ENCODE data around the gene HIGD2A. TPM values are rescaled to one million over a fixed set of nuclear protein-coding genes. Genes with fewer than 3 reads are reported as not detected.

Gene HIGD2A
- total and polyA plus RNA-seq, 9 of the 15 experiments (the other 6 are each of a cell fraction or from before 2014, with no cell fraction given), result 94.7 to 264 (median 163) TPM

DNA sequence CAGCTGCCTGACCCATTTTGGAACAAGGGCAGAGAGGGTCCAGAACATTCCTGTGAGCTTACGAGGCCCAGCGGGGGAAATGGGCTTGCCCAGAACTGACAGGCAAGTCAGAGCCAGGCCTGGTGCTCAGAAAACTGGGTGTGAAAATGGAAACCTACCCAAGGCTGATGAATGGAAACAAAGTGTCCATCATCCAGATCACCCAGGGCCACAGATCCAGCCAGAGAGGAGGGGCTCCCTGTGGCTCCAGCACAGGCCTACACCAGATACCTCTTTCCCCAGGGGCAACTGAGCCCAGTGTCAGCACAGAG is 24.7 kb downstream of the HIGD2A start:
- Histone ChIP-seq H4K20me1 (replicated peaks; ENCODE audit: control insufficient read depth, insufficient read depth, low read length) (peaks cover 9% of the 10 kb centered on the region; the same call in 1 of the 2 replicates), H3K9me1 (ENCODE audit: control insufficient read depth, insufficient read depth, low read length) (peaks cover 4% of the 10 kb centered on the region), H3K4me3 (no peak overlapping the region), H3K27me3 (ENCODE audit: control insufficient read depth in 2 of 2, insufficient read depth in 2 of 2, low read length in 2 of 2) (no peaks in the 10 kb centered on the region), H2AFZ (ENCODE audit: low read depth, low read length) (no peak overlapping the region), H3K36me3 (ENCODE audit: control insufficient read depth, insufficient read depth, low read length) (peaks cover 18% of the 10 kb centered on the region; the same call in 2 of the 3 replicates), H3K27ac (ENCODE audit: extremely low read depth, low read depth, low read length) (no peak overlapping the region), H3K79me2 (ENCODE audit: control insufficient read depth, insufficient read depth, low read length) (peaks cover 21% of the 10 kb centered on the region), H3K9me3 (replicated peaks; ENCODE audit: control insufficient read depth, insufficient read depth, low read depth, low read length) (no peaks in the 10 kb centered on the region), H3K4me2 (ENCODE audit: insufficient read depth, low read length) (no peak overlapping the region), H3K9ac (ENCODE audit: insufficient read depth in 1 of 2, low read depth in 2 of 2, low read length in 2 of 2) (peak overlapping the region in 1 of 2 experiments; percentile 49; a peak in 2 of 4 replicates), H3K4me1 (replicated peaks in 1 of 2; ENCODE audit: control insufficient read depth in 2 of 2, insufficient read depth in 2 of 2, low read length in 2 of 2) (peaks cover 12 to 17% of the 10 kb centered on the region in 2 experiments; a peak in 4 of 5 replicates)
- ChIA-PET POLR2A (interaction anchor here (0.7 kb wide), 1 partner anchor 260 kb away, joined by 3 read pairs; no protein-coding TSS in a partner anchor), CTCF (ENCODE audit: low intra/inter-chr PET ratio) (no interaction called here)
- no TSS peak for BruUV-seq (replicated peaks)
- FAIRE-seq (no peak), DNase-seq (ENCODE audit: extremely low read depth in 1 of 4, low spot score in 3 of 4) (no peak), ATAC-seq (no peak)
- 71% methylated on average over 1 of the region's 2 CpGs for WGBS (ENCODE audit: insufficient coverage, low coverage, missing lambda C conversion rate)
- in situ Hi-C loops (cut with MboI), result no loop called here
- intact Hi-C loops (cut with micrococcal nuclease), result loop anchor here (10.0 kb wide), 1 partner anchor 72 kb away; no protein-coding TSS in a partner anchor
- TF ChIP-seq ZNF124 (CRISPR knock-in tag; IDR thresholded peaks at IDR 0.05) (no peak), U2AF1 (optimal IDR thresholded peaks at IDR 0.05; ENCODE audit: low read depth, low read length) (no peak), LARP7 (IDR thresholded peaks at IDR 0.05) (no peak), MLLT1 (IDR thresholded peaks at IDR 0.05) (no peak), SRSF3 (IDR thresholded peaks at IDR 0.05; ENCODE audit: insufficient read depth, low read length) (no peak), HMBOX1 (IDR thresholded peaks at IDR 0.05) (no peak), ZNF184 (CRISPR knock-in tag; IDR thresholded peaks at IDR 0.05) (no peak), ATF6 (CRISPR knock-in tag; IDR thresholded peaks at IDR 0.05) (no peak), MIER1 (IDR thresholded peaks at IDR 0.05; ENCODE audit: low read depth) (no peak), SRSF9 (IDR thresholded peaks at IDR 0.05; ENCODE audit: borderline replicate concordance, low read depth, low read length) (no peak), SRF (CRISPR knock-in tag; IDR thresholded peaks at IDR 0.05) (no peak)
- TF ChIP-seq, protein P1, sequence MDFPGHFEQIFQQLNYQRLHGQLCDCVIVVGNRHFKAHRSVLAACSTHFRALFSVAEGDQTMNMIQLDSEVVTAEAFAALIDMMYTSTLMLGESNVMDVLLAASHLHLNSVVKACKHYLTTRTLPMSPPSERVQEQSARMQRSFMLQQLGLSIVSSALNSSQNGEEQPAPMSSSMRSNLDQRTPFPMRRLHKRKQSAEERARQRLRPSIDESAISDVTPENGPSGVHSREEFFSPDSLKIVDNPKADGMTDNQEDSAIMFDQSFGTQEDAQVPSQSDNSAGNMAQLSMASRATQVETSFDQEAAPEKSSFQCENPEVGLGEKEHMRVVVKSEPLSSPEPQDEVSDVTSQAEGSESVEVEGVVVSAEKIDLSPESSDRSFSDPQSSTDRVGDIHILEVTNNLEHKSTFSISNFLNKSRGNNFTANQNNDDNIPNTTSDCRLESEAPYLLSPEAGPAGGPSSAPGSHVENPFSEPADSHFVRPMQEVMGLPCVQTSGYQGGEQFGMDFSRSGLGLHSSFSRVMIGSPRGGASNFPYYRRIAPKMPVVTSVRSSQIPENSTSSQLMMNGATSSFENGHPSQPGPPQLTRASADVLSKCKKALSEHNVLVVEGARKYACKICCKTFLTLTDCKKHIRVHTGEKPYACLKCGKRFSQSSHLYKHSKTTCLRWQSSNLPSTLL (IDR thresholded peaks at IDR 0.05), result no peak
- TF ChIP-seq, protein P2, sequence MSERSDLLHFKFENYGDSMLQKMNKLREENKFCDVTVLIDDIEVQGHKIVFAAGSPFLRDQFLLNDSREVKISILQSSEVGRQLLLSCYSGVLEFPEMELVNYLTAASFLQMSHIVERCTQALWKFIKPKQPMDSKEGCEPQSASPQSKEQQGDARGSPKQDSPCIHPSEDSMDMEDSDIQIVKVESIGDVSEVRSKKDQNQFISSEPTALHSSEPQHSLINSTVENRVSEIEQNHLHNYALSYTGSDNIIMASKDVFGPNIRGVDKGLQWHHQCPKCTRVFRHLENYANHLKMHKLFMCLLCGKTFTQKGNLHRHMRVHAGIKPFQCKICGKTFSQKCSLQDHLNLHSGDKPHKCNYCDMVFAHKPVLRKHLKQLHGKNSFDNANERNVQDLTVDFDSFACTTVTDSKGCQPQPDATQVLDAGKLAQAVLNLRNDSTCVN (CRISPR knock-in tag; IDR thresholded peaks at IDR 0.05), result no peak
- TF ChIP-seq, protein P3, sequence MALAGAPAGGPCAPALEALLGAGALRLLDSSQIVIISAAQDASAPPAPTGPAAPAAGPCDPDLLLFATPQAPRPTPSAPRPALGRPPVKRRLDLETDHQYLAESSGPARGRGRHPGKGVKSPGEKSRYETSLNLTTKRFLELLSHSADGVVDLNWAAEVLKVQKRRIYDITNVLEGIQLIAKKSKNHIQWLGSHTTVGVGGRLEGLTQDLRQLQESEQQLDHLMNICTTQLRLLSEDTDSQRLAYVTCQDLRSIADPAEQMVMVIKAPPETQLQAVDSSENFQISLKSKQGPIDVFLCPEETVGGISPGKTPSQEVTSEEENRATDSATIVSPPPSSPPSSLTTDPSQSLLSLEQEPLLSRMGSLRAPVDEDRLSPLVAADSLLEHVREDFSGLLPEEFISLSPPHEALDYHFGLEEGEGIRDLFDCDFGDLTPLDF (CRISPR knock-in tag; IDR thresholded peaks at IDR 0.05), result no peak
